Right lung (tissue), 10 donors: ENCODE data around the gene BCKDHB. TPM values are rescaled to one million over a fixed set of nuclear protein-coding genes. Genes with fewer than 3 reads are reported as not detected.
"Not testable (repeated sequence)": the region's sequence is repeated elsewhere in the genome, so short reads cannot be mapped to it uniquely, and the experiment has no call there.

Experiments
- DNase-seq, 2 donors: peaks; one replicate each; pipeline ENCODE4 v3.0.0-alpha.2; 2013
- long read RNA-seq, 8 donors: transcript quantifications; one replicate each; lab custom pipeline, GENCODE V29; 2026
- polyA plus RNA-seq, 5 donors: library from polyadenylated mRNA; unstranded; fragments of 120-200 nt; gene quantifications; one replicate each; pipeline versions ENCODE4 v1.2.1 to v1.2.3, GENCODE V29; 2013; ENCODE audit warnings: inconsistent platforms in 1 of 5, low replicate concordance in 1 of 5; ENCODE audit not compliant: insufficient read length in 5 of 5, insufficient read depth in 1 of 5

Gene BCKDHB
- polyA plus RNA-seq = 10 to 100 TPM; 21.3 to 25.5 (median 22.1) TPM
- long read RNA-seq, donor 1, transcript BCKDHB-201 (10 exons, 3,692 nt) = major isoform, 6 of 6 reads
- long read RNA-seq, donor 1, partial matches to known transcripts = 0 of 6 reads
- long read RNA-seq, donor 1, other reads (novel, unspliced or antisense) = 0 of 6 reads
- long read RNA-seq, donor 2, partial matches to known transcripts = 0 of 6 reads
- long read RNA-seq, donor 2, other reads (novel, unspliced or antisense) = 0 of 6 reads
- long read RNA-seq, donor 3, partial matches to known transcripts = 0 of 2 reads
- long read RNA-seq, donor 3, other reads (novel, unspliced or antisense) = 0 of 2 reads
- long read RNA-seq, donor 4, transcript BCKDHB-201 (10 exons, 3,692 nt) = major isoform, 5 of 6 reads
- long read RNA-seq, donor 4, partial matches to known transcripts = 0 of 6 reads
- long read RNA-seq, donor 4, other reads (novel, unspliced or antisense) = 0 of 6 reads
- long read RNA-seq, donor 5, transcript BCKDHB-201 (10 exons, 3,692 nt) = major isoform, 5 of 9 reads
- long read RNA-seq, donor 5, partial matches to known transcripts = 0 of 9 reads
- long read RNA-seq, donor 5, other reads (novel, unspliced or antisense) = 0 of 9 reads
- long read RNA-seq, donor 6, partial matches to known transcripts = 0 of 7 reads
- long read RNA-seq, donor 6, other reads (novel, unspliced or antisense) = 0 of 7 reads
- long read RNA-seq, donor 7, transcript BCKDHB-201 (10 exons, 3,692 nt) = major isoform, 8 of 34 reads
- long read RNA-seq, donor 7, partial matches to known transcripts = 23 of 34 reads
- long read RNA-seq, donor 7, other reads (novel, unspliced or antisense) = 0 of 34 reads
- long read RNA-seq, donor 8, partial matches to known transcripts = 0 of 5 reads
- long read RNA-seq, donor 8, other reads (novel, unspliced or antisense) = 0 of 5 reads

- DNase-seq = peak; percentile 97 to 98
Observed at GRCh38 chr6:80106418-80107235, at the start of gene BCKDHB. Gene BCKDHB, plus strand, starts transcription at chr6:80106671. Its CDS starts 23 bp downstream, at chr6:80106694.

GRCh38 chr6:80060774-80061173 lies 45.7 kb upstream of the BCKDHB start:
- no peak for DNase-seq

- DNase-seq = not testable (repeated sequence)
Observed at GRCh38 chr6:80068146-80068545, 38.3 kb upstream of the BCKDHB start.

GRCh38 chr6:80070431-80070830 lies 36.0 kb upstream of the BCKDHB start:
- DNase-seq = not testable (repeated sequence)

GRCh38 chr6:80077067-80077466 lies 29.4 kb upstream of the BCKDHB start:
- DNase-seq = no peak

- no peak for DNase-seq
Observed at GRCh38 chr6:80088637-80089036, 17.8 kb upstream of the BCKDHB start.

- no peak for DNase-seq
Observed at GRCh38 chr6:80091506-80091905, 15.0 kb upstream of the BCKDHB start.

GRCh38 chr6:80094017-80094416 lies 12.5 kb upstream of the BCKDHB start:
- DNase-seq = no peak

GRCh38 chr6:80095600-80095999 lies 10.9 kb upstream of the BCKDHB start:
- no peak for DNase-seq

GRCh38 chr6:80098392-80098791 lies 8.1 kb upstream of the BCKDHB start:
- DNase-seq = no peak

GRCh38 chr6:80104520-80104919 lies 2.0 kb upstream of the BCKDHB start:
- no peak for DNase-seq

GRCh38 chr6:80105972-80106417 lies 476 bp upstream of the BCKDHB start:
- no peak for DNase-seq

- DNase-seq = not testable (repeated sequence)
Observed at GRCh38 chr6:80122576-80122975, 16.1 kb downstream of the BCKDHB start.

- no peak for DNase-seq
Observed at GRCh38 chr6:80126657-80127345, 20.3 kb downstream of the BCKDHB start.

GRCh38 chr6:80129485-80129884 lies 23.0 kb downstream of the BCKDHB start:
- no peak for DNase-seq

GRCh38 chr6:80133020-80133419 lies 26.5 kb downstream of the BCKDHB start:
- DNase-seq = peak; percentile 51 to 55

GRCh38 chr6:80134065-80134464 lies 27.6 kb downstream of the BCKDHB start:
- DNase-seq = no peak

GRCh38 chr6:80142586-80142985 lies 36.1 kb downstream of the BCKDHB start:
- DNase-seq = no peak

GRCh38 chr6:80143419-80143937 lies 37.0 kb downstream of the BCKDHB start:
- DNase-seq = peak; percentile 40 to 46

GRCh38 chr6:80144753-80145315 lies 38.4 kb downstream of the BCKDHB start:
- peak; percentile 6 to 19 for DNase-seq
